Epidermal melanocyte (primary cell): Measurements from ENCODE around the gene ADAMTS19.

ENCODE experiments used
- DNase-seq: peaks from one replicate; pipeline ENCODE4 v3.0.0; 2011; ENCODE audit warnings: low spot score; ENCODE audit not compliant: insufficient read length

The ADAMTS19 gene

GRCh38 chr5:129760636-129761325, 300.7 kb downstream of the ADAMTS19 start:
- DNase-seq: no peak

- no peak for DNase-seq
Observed at GRCh38 chr5:129763651-129764050, 303.6 kb downstream of the ADAMTS19 start.

- DNase-seq: no peak
Observed at GRCh38 chr5:129766798-129767197, 306.7 kb downstream of the ADAMTS19 start.

- DNase-seq: peak; percentile 58
Observed at GRCh38 chr5:129767927-129768380, 307.9 kb downstream of the ADAMTS19 start.

DNA sequence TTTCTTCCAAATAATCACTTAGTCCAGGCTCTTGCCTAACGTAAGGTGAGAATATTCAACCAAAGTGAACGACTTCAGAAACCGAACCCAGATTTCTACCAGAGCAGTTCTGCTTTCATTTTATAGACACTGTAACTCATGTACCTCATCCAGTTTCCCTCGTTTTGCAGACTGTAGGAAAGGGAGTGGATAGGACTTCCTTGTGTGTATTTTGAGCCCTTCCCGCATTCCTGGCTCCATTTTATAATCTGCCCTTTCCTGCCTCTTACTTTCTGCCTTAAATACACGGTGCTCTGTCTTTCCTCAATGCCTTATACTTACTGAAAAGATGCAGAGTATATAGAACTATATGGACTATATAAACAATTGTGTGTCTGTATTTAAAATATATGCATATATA, 308.6 kb downstream of the ADAMTS19 start:
- no peak for DNase-seq

- DNase-seq: no peak
Observed at GRCh38 chr5:129770024-129770820, 310.1 kb downstream of the ADAMTS19 start.

DNA sequence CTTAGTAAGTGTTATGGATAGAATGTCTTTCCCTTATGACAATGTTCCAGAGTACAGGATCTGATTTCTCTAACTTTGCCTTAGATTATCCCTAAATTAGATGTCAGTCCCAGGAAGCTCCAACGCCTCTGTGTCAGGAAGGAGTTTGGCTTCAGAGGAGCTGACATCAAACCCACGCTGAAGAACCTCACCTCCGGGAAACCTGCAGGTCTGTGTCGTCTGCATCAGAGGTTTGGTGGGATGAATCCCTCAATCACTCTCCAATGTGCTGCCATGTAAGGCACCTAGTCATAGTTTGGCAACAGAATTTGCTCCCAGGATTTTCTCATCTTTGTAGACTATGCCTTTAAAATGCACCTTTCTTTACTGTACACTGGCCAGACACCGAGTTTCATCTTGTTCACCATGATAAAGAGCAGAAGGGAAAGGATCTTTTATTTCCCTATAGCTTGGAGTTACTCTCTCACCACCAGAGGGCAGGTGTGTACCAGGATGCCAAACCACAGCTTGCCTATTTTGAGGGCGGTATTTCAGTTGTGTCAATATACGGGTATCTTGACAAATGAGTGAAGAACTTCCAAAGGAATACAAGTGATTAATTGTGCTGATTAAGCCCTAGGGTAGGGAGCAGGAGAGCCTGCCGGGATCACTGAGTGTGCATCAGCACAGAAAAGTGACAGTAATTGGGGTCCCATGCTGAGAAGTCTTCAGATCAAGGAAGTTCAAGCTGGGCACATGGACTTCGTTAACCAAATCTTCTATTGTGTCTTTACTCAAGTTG, 311.1 kb downstream of the ADAMTS19 start:
- peak; percentile 38 for DNase-seq

GRCh38 chr5:129773376-129773775, 313.3 kb downstream of the ADAMTS19 start:
- no peak for DNase-seq

- no peak for DNase-seq
Observed at GRCh38 chr5:129781594-129781993, 321.5 kb downstream of the ADAMTS19 start.
